Measurements from ENCODE around the gene TRA2A. TPM values are rescaled to one million over a fixed set of nuclear protein-coding genes. Genes with fewer than 3 reads are reported as not detected.
"Not testable (repeated sequence)": the region's sequence is repeated elsewhere in the genome, so short reads cannot be mapped to it uniquely, and the experiment has no call there.

TRA2A gene
- total RNA-seq, 1 donor from 2014 or later: 144 TPM

DNA sequence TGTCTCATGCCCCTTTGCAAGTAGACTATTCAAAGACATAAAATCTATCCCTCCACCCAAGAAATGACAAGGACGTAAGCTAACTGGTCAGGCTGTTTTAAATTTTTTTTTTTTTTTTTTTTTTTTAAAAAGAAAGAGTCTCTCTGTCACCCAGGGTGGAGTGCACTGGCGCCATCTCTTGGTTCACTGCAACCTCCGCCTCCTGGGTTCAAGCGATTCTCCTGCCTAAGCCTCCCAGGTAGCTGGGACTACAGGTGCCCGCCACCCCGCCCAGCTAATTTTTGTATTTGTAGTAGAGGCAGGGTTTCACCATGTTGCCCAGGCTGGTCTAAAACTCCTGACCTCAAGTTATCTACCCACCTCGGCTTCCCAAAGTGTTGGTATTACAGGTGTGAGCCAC is 11.2 kb downstream of the TRA2A start:
- TF ChIP-seq, protein P1, sequence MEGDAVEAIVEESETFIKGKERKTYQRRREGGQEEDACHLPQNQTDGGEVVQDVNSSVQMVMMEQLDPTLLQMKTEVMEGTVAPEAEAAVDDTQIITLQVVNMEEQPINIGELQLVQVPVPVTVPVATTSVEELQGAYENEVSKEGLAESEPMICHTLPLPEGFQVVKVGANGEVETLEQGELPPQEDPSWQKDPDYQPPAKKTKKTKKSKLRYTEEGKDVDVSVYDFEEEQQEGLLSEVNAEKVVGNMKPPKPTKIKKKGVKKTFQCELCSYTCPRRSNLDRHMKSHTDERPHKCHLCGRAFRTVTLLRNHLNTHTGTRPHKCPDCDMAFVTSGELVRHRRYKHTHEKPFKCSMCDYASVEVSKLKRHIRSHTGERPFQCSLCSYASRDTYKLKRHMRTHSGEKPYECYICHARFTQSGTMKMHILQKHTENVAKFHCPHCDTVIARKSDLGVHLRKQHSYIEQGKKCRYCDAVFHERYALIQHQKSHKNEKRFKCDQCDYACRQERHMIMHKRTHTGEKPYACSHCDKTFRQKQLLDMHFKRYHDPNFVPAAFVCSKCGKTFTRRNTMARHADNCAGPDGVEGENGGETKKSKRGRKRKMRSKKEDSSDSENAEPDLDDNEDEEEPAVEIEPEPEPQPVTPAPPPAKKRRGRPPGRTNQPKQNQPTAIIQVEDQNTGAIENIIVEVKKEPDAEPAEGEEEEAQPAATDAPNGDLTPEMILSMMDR (IDR thresholded peaks at IDR 0.05): no peak
- H3K4me3 Mint-ChIP-seq: no peak overlapping the region
- peaks cover 31% of the 10 kb centered on the region for H3K4me1 Mint-ChIP-seq
- no peaks in the 10 kb centered on the region for H3K9me3 Mint-ChIP-seq
- ChIA-PET CTCF (interaction anchor here (1.1 kb wide), 1 partner anchor 167 kb away, joined by 3 read pairs; no protein-coding TSS in a partner anchor), POLR2A (interaction anchor here (0.6 kb wide), 1 partner anchor 12 kb away, joined by 11 read pairs; no protein-coding TSS in a partner anchor)
- intact Hi-C loops (cut with micrococcal nuclease): no loop called here
- no peaks in the 10 kb centered on the region for H3K27me3 Mint-ChIP-seq
- DNase-seq: no peak
- H3K27ac Mint-ChIP-seq: no peak overlapping the region
- peaks cover 68% of the 10 kb centered on the region for H3K36me3 Mint-ChIP-seq (ENCODE audit: low read depth)
- ATAC-seq (ENCODE audit: low read depth): no peak

DNA sequence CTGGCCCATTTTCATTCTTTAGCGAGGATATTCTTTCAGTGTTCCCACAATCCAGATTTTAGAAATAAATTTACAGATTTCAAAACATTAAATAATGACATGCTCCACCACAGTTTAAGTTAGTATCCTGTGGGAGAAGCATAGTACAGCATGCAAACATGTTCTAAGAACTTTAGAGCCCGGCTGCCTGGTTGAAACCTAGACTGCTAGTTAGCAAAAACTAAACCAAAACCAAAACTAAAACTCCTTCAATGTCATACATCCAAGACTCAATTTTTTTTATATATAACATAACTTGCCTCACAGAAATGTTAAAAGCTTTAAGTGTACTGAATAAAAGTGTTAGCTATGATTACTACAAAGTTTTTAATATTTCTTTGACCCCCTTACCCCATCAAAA is 17.0 kb downstream of the TRA2A start:
- intact Hi-C loops (cut with micrococcal nuclease): no loop called here

GRCh38 chr7:23513746-23514145 is 18.0 kb downstream of the TRA2A start:
- H3K27ac Mint-ChIP-seq; ATAC-seq (ENCODE audit: low read depth); H3K4me3 Mint-ChIP-seq; DNase-seq; CTCF ChIA-PET; H3K4me1 Mint-ChIP-seq; H3K27me3 Mint-ChIP-seq; H3K9me3 Mint-ChIP-seq: not testable (repeated sequence)
- H3K36me3 Mint-ChIP-seq (ENCODE audit: low read depth): peaks cover 82% of the 10 kb centered on the region
- intact Hi-C loops (cut with micrococcal nuclease): loop anchor here (2.0 kb wide), 1 partner anchor 13 kb away; no protein-coding TSS in a partner anchor
- POLR2A ChIA-PET: interaction anchor here (0.7 kb wide), 1 partner anchor 954 kb away, joined by 3 read pairs; no protein-coding TSS in a partner anchor

More for the DNA sequence above, 17.0 kb downstream of the TRA2A start:
- Mint-ChIP-seq H3K27me3 (no peaks in the 10 kb centered on the region), H3K36me3 (ENCODE audit: low read depth) (peaks cover 81% of the 10 kb centered on the region), H3K9me3 (no peaks in the 10 kb centered on the region), H3K27ac (no peak overlapping the region), H3K4me3 (no peak overlapping the region), H3K4me1 (no peaks in the 10 kb centered on the region)
- no peak for DNase-seq
- TF ChIP-seq, protein P1 (IDR thresholded peaks at IDR 0.05): no peak
- CTCF ChIA-PET: no interaction called here
- no peak for ATAC-seq (ENCODE audit: low read depth)
- POLR2A ChIA-PET: interaction anchor here (0.7 to 1.1 kb wide), 3 partner anchors 10 to 647 kb away, joined by 5 to 9 read pairs (median 5); no protein-coding TSS in a partner anchor

- POLR2A ChIA-PET: no interaction called here
- no peak for ATAC-seq (ENCODE audit: low read depth)
- H3K36me3 Mint-ChIP-seq (ENCODE audit: low read depth): peaks cover 2% of the 10 kb centered on the region
- intact Hi-C loops (cut with micrococcal nuclease): no loop called here
- no peaks in the 10 kb centered on the region for H3K9me3 Mint-ChIP-seq
- CTCF ChIA-PET: no interaction called here
- peaks cover 5% of the 10 kb centered on the region for H3K4me1 Mint-ChIP-seq
- H3K27me3 Mint-ChIP-seq: no peaks in the 10 kb centered on the region
- no peak overlapping the region for H3K4me3 Mint-ChIP-seq
- TF ChIP-seq, protein P1 (IDR thresholded peaks at IDR 0.05): no peak
- DNase-seq: no peak
- no peak overlapping the region for H3K27ac Mint-ChIP-seq
These were observed 37.8 kb downstream of the TRA2A start for GRCh38 chr7:23494009-23494408.

DNA sequence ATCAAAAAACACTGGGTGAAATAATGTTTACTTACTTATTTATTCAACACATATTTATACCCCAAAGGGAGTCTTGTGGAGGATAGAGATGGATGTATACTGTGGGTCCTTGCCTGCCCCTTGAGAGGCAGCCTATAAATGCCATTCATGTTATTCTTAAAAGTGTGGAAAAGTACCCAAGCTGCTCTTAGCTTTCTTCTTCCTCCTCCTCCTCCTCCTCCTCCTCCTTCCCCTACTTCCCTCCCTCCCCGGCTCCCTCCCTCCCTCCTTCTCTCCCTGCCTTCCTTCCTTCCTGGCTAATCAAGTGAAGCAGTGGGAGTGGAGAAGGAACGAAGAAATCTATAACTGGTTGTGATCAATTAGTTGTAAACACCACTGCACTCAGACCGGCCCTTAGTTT is 40.3 kb downstream of the TRA2A start:
- H3K4me1 Mint-ChIP-seq: peaks cover 5% of the 10 kb centered on the region
- ATAC-seq (ENCODE audit: low read depth) (no peak), DNase-seq (no peak)
- H3K4me3 Mint-ChIP-seq: peak overlapping the region; percentile 87
- TF ChIP-seq, protein P1 (IDR thresholded peaks at IDR 0.05): no peak
- H3K9me3 Mint-ChIP-seq: no peaks in the 10 kb centered on the region
- intact Hi-C loops (cut with micrococcal nuclease): loop anchor here (2.0 kb wide), 1 partner anchor 17 kb away; no protein-coding TSS in a partner anchor
- peak overlapping the region; percentile 18 for H3K27ac Mint-ChIP-seq
- no peaks in the 10 kb centered on the region for H3K27me3 Mint-ChIP-seq
- ChIA-PET POLR2A (interaction anchor here (0.7 to 1.4 kb wide), 3 partner anchors 21 to 40 kb away, joined by 3 to 4 read pairs (median 4); no protein-coding TSS in a partner anchor), CTCF (no interaction called here)
- H3K36me3 Mint-ChIP-seq (ENCODE audit: low read depth): no peaks in the 10 kb centered on the region

Measured in activated B cell treated with CpG ODN at 0.5 μM for 24 hours (primary cell).